LNCaP clone FGC (cell line): Measurements from ENCODE around the gene NKX2-3.

ENCODE experiments used
- DNase-seq: peaks from one replicate; pipeline ENCODE4 v3.0.0-alpha.2; 2011; ENCODE audit warnings: low read depth
- H3K4me3 ChIP-seq: 2 replicates; pipeline ENCODE4 v1.5.1; 2011; ENCODE audit warnings: mild to moderate bottlenecking, low read depth, low read length, control low read depth
- CTCF ChIP-seq: IDR thresholded peaks from 2 replicates; pipeline ENCODE4 v1.5.1; 2012; ENCODE audit warnings: mild to moderate bottlenecking; ENCODE audit not compliant: control insufficient read depth, insufficient read depth; ENCODE audit errors: extremely low read depth

NKX2-3 gene

GRCh38 chr10:99544322-99544721 lies 11.6 kb downstream of the NKX2-3 start:
- no peak for TF ChIP-seq CTCF
- H3K4me3 ChIP-seq: no peak overlapping the region
- no peak for DNase-seq

GRCh38 chr10:99548041-99548530 lies 15.3 kb downstream of the NKX2-3 start:
- no peak overlapping the region for H3K4me3 ChIP-seq
- DNase-seq: no peak
- TF ChIP-seq CTCF: peak; percentile 47

- no peak for DNase-seq
- no peak overlapping the region for H3K4me3 ChIP-seq
- no peak for TF ChIP-seq CTCF
These were observed 18.4 kb downstream of the NKX2-3 start for GRCh38 chr10:99551158-99551557.

GRCh38 chr10:99551616-99552015 lies 18.9 kb downstream of the NKX2-3 start:
- no peak overlapping the region for H3K4me3 ChIP-seq
- TF ChIP-seq CTCF: no peak
- DNase-seq: no peak

GRCh38 chr10:99555371-99555770 lies 22.6 kb downstream of the NKX2-3 start:
- DNase-seq: no peak
- no peak for TF ChIP-seq CTCF
- no peak overlapping the region for H3K4me3 ChIP-seq

- DNase-seq: no peak
- H3K4me3 ChIP-seq: no peak overlapping the region
- TF ChIP-seq CTCF: no peak
These were observed 23.2 kb downstream of the NKX2-3 start for GRCh38 chr10:99555825-99556523.

GRCh38 chr10:99557044-99557443 lies 24.3 kb downstream of the NKX2-3 start:
- TF ChIP-seq CTCF: no peak

More at GRCh38 chr10:99557044-99557443, 24.3 kb downstream of the NKX2-3 start:
- H3K4me3 ChIP-seq: no peak overlapping the region
- no peak for DNase-seq
